KBM-7 (cell line): ENCODE data around the gene CASP10.

ENCODE experiments used
- DNase-seq: peaks from one replicate; pipeline ENCODE4 v3.0.0-alpha.2; 2015
- in situ Hi-C: fragments of 300-500 bp; cut with MboI; formaldehyde crosslinking; loops from 2 replicates; pipeline ENCODE4 v1.14.3; 2020; ENCODE audit warnings: low sequenced_read_pairs, low pct_unique_long_range_greater_than_20kb, mixed read lengths

Gene CASP10

GRCh38 chr2:201248288-201248844 is 65.4 kb downstream of the CASP10 start:
- no peak for DNase-seq
- in situ Hi-C loops, result no loop called here

- in situ Hi-C loops, result loop anchor here (25.0 kb wide), 1 partner anchor 112 kb away; the partner anchor contains the start of gene FLACC1
- no peak for DNase-seq
These were observed 66.9 kb downstream of the CASP10 start for GRCh38 chr2:201249889-201250288.

GRCh38 chr2:201250741-201251140 is 67.8 kb downstream of the CASP10 start:
- in situ Hi-C loops, result loop anchor here (25.0 kb wide), 1 partner anchor 112 kb away; the partner anchor contains the start of gene FLACC1
- DNase-seq, result no peak

- peak; percentile 70 for DNase-seq
- in situ Hi-C loops, result loop anchor here (25.0 kb wide), 1 partner anchor 108 kb away; the partner anchor contains the start of gene FLACC1
These were observed 71.3 kb downstream of the CASP10 start for GRCh38 chr2:201254081-201254730.

GRCh38 chr2:201255408-201256033 is 72.6 kb downstream of the CASP10 start:
- in situ Hi-C loops, result loop anchor here (25.0 kb wide), 1 partner anchor 107 kb away; the partner anchor contains the start of gene FLACC1

GRCh38 chr2:201256082-201256481 is 73.1 kb downstream of the CASP10 start:
- in situ Hi-C loops, result loop anchor here (25.0 kb wide), 1 partner anchor 106 kb away; the partner anchor contains the start of gene FLACC1

More at GRCh38 chr2:201255408-201256033, 72.6 kb downstream of the CASP10 start:
- DNase-seq, result no peak

GRCh38 chr2:201257381-201257955 is 74.5 kb downstream of the CASP10 start:
- in situ Hi-C loops, result loop anchor here (25.0 kb wide), 1 partner anchor 105 kb away; the partner anchor contains the start of gene FLACC1
- DNase-seq, result peak; percentile 94

More at GRCh38 chr2:201256082-201256481, 73.1 kb downstream of the CASP10 start:
- DNase-seq, result no peak

- DNase-seq, result peak; percentile 97
- in situ Hi-C loops, result loop anchor here (25.0 kb wide), 1 partner anchor 104 kb away; the partner anchor contains the start of gene FLACC1
These were observed 75.2 kb downstream of the CASP10 start for GRCh38 chr2:201257956-201258665.

GRCh38 chr2:201258666-201259615 is 76.0 kb downstream of the CASP10 start:
- in situ Hi-C loops, result loop anchor here (25.0 kb wide), 1 partner anchor 103 kb away; the partner anchor contains the start of gene FLACC1
- no peak for DNase-seq

- in situ Hi-C loops, result loop anchor here (25.0 kb wide), 1 partner anchor 102 kb away; the partner anchor contains the start of gene FLACC1
- peak; percentile 89 for DNase-seq
These were observed 77.4 kb downstream of the CASP10 start, which contains the start of gene CASP8 for GRCh38 chr2:201260302-201260800. CASP8 (plus strand) TSS chr2:201260536; CDS start chr2:201266487, 5,951 bp downstream.

GRCh38 chr2:201261471-201261870 is 78.5 kb downstream of the CASP10 start:
- DNase-seq, result peak; percentile 63
- in situ Hi-C loops, result loop anchor here (25.0 kb wide), 1 partner anchor 101 kb away; the partner anchor contains the start of gene FLACC1

- DNase-seq, result peak; percentile 46
- in situ Hi-C loops, result loop anchor here (25.0 kb wide), 1 partner anchor 100 kb away; the partner anchor contains the start of gene FLACC1
These were observed 79.0 kb downstream of the CASP10 start for GRCh38 chr2:201261906-201262305.

GRCh38 chr2:201262718-201263117 is 79.8 kb downstream of the CASP10 start:
- DNase-seq, result peak; percentile 45
- in situ Hi-C loops, result loop anchor here (25.0 kb wide), 1 partner anchor 100 kb away; the partner anchor contains the start of gene FLACC1

- DNase-seq, result no peak
- in situ Hi-C loops, result loop anchor here (25.0 kb wide), 1 partner anchor 99 kb away; the partner anchor contains the start of gene FLACC1
These were observed 80.8 kb downstream of the CASP10 start for GRCh38 chr2:201263779-201264178.

GRCh38 chr2:201264472-201265173 is 81.7 kb downstream of the CASP10 start:
- DNase-seq, result no peak
- in situ Hi-C loops, result loop anchor here (25.0 kb wide), 1 partner anchor 98 kb away; the partner anchor contains the start of gene FLACC1

- DNase-seq, result no peak
- in situ Hi-C loops, result loop anchor here (25.0 kb wide), 1 partner anchor 96 kb away; the partner anchor contains the start of gene FLACC1
These were observed 83.7 kb downstream of the CASP10 start for GRCh38 chr2:201266629-201267028.
